ENCODE data around the gene SLC30A2. TPM values are rescaled to one million over a fixed set of nuclear protein-coding genes. Genes with fewer than 3 reads are reported as not detected.

Gene SLC30A2
- total and polyA plus RNA-seq, 4 experiments from 2014 or later: not detected

- POLR2A ChIA-PET (ENCODE audit: partially characterized antibody): no interaction called here
- DNase-seq: no peak
- H3K27me3 Mint-ChIP-seq: peaks cover 28 to 30% of the 10 kb centered on the region in 2 donors
- H3K9me3 ChIP-seq (ENCODE audit: control insufficient read depth in 1 of 2, low read length in 2 of 2): no peaks in the 10 kb centered on the region
- no peak overlapping the region for H3K27ac ChIP-seq (ENCODE audit: low read depth, low read length)
- H3K4me3 ChIP-seq (ENCODE audit: low read length in 2 of 2): no peak overlapping the region
- no peaks in the 10 kb centered on the region for H3K4me1 Mint-ChIP-seq
- CTCF ChIA-PET (ENCODE audit: partially characterized antibody): no interaction called here
- intact Hi-C loops (cut with micrococcal nuclease): no loop called here
- H3K4me1 ChIP-seq (ENCODE audit: insufficient read depth, low read length): no peaks in the 10 kb centered on the region
- H3K27me3 ChIP-seq (ENCODE audit: insufficient read depth, low read length): no peaks in the 10 kb centered on the region
- H3K9me3 Mint-ChIP-seq: no peaks in the 10 kb centered on the region
- no peak overlapping the region for H3K27ac Mint-ChIP-seq
- H3K36me3 Mint-ChIP-seq: no peaks in the 10 kb centered on the region
- no peaks in the 10 kb centered on the region for H3K36me3 ChIP-seq (ENCODE audit: insufficient read depth, low read length)
- no peak overlapping the region for H3K4me3 Mint-ChIP-seq
Observed at GRCh38 chr1:26057189-26057588, 11.3 kb upstream of the SLC30A2 start.

GRCh38 chr1:26055041-26055440 lies 9.1 kb upstream of the SLC30A2 start:
- intact Hi-C loops (cut with micrococcal nuclease): no loop called here
- Mint-ChIP-seq H3K27ac (no peak overlapping the region), H3K9me3 (no peaks in the 10 kb centered on the region), H3K4me3 (no peak overlapping the region), H3K4me1 (peaks cover 0 to 2% (median 0%) of the 10 kb centered on the region in 4 donors), H3K27me3 (peaks cover 33 to 35% of the 10 kb centered on the region in 2 donors), H3K36me3 (no peaks in the 10 kb centered on the region)
- H3K4me1 ChIP-seq (ENCODE audit: insufficient read depth, low read length): no peaks in the 10 kb centered on the region
- H3K4me3 ChIP-seq (ENCODE audit: low read length in 2 of 2): no peak overlapping the region
- POLR2A ChIA-PET (ENCODE audit: partially characterized antibody): no interaction called here
- H3K9me3 ChIP-seq (ENCODE audit: control insufficient read depth in 1 of 2, low read length in 2 of 2): no peaks in the 10 kb centered on the region
- CTCF ChIA-PET (ENCODE audit: partially characterized antibody): no interaction called here
- no peak overlapping the region for H3K27ac ChIP-seq (ENCODE audit: low read depth, low read length)
- H3K36me3 ChIP-seq (ENCODE audit: insufficient read depth, low read length): no peaks in the 10 kb centered on the region
- H3K27me3 ChIP-seq (ENCODE audit: insufficient read depth, low read length): no peaks in the 10 kb centered on the region
- DNase-seq: no peak

- no peak overlapping the region for H3K4me3 Mint-ChIP-seq
- H3K4me1 Mint-ChIP-seq: peaks cover 0 to 2% (median 0%) of the 10 kb centered on the region in 4 donors
- Histone ChIP-seq H3K36me3 (ENCODE audit: insufficient read depth, low read length) (no peaks in the 10 kb centered on the region), H3K4me1 (ENCODE audit: insufficient read depth, low read length) (no peaks in the 10 kb centered on the region), H3K27ac (ENCODE audit: low read depth, low read length) (no peak overlapping the region), H3K27me3 (ENCODE audit: insufficient read depth, low read length) (no peaks in the 10 kb centered on the region), H3K4me3 (ENCODE audit: low read length in 2 of 2) (no peak overlapping the region), H3K9me3 (ENCODE audit: control insufficient read depth in 1 of 2, low read length in 2 of 2) (no peaks in the 10 kb centered on the region)
- ChIA-PET CTCF (ENCODE audit: partially characterized antibody) (no interaction called here), POLR2A (ENCODE audit: partially characterized antibody) (no interaction called here)
- H3K27ac Mint-ChIP-seq: no peak overlapping the region
- H3K27me3 Mint-ChIP-seq: peaks cover 28 to 37% of the 10 kb centered on the region in 2 donors
- no peaks in the 10 kb centered on the region for H3K36me3 Mint-ChIP-seq
- no peak for DNase-seq
- intact Hi-C loops (cut with micrococcal nuclease): no loop called here
- no peaks in the 10 kb centered on the region for H3K9me3 Mint-ChIP-seq
Observed at GRCh38 chr1:26053718-26054560, 8.0 kb upstream of the SLC30A2 start.

GRCh38 chr1:26050248-26050640 lies 4.3 kb upstream of the SLC30A2 start:
- CTCF ChIA-PET (ENCODE audit: partially characterized antibody): interaction anchor here (0.7 kb wide), 1 partner anchor 22 kb away, joined by 3 read pairs; no protein-coding TSS in a partner anchor
- H3K4me3 ChIP-seq (ENCODE audit: low read length in 2 of 2): no peak overlapping the region
- H3K9me3 ChIP-seq (ENCODE audit: control insufficient read depth in 1 of 2, low read length in 2 of 2): no peaks in the 10 kb centered on the region
- Mint-ChIP-seq H3K4me3 (no peak overlapping the region), H3K27me3 (peaks cover 43 to 46% of the 10 kb centered on the region in 2 donors), H3K36me3 (no peaks in the 10 kb centered on the region), H3K4me1 (peaks cover 0 to 6% (median under 1%) of the 10 kb centered on the region in 4 donors), H3K27ac (no peak overlapping the region), H3K9me3 (no peaks in the 10 kb centered on the region)
- H3K27ac ChIP-seq (ENCODE audit: low read depth, low read length): no peak overlapping the region
- intact Hi-C loops (cut with micrococcal nuclease): no loop called here
- H3K4me1 ChIP-seq (ENCODE audit: insufficient read depth, low read length): no peaks in the 10 kb centered on the region
- H3K27me3 ChIP-seq (ENCODE audit: insufficient read depth, low read length): peaks cover 12% of the 10 kb centered on the region
- POLR2A ChIA-PET (ENCODE audit: partially characterized antibody): no interaction called here
- no peaks in the 10 kb centered on the region for H3K36me3 ChIP-seq (ENCODE audit: insufficient read depth, low read length)
- no peak for DNase-seq

GRCh38 chr1:26049531-26050247 lies 3.8 kb upstream of the SLC30A2 start:
- no peaks in the 10 kb centered on the region for H3K36me3 Mint-ChIP-seq
- peaks cover 47% of the 10 kb centered on the region in 2 donors for H3K27me3 Mint-ChIP-seq
- H3K4me3 Mint-ChIP-seq: no peak overlapping the region
- DNase-seq: no peak
- H3K4me1 Mint-ChIP-seq: peaks cover 0 to 11% (median under 1%) of the 10 kb centered on the region in 4 donors
- no peaks in the 10 kb centered on the region for H3K36me3 ChIP-seq (ENCODE audit: insufficient read depth, low read length)
- H3K9me3 Mint-ChIP-seq: no peaks in the 10 kb centered on the region
- no peak overlapping the region for H3K4me3 ChIP-seq (ENCODE audit: low read length in 2 of 2)
- no peak overlapping the region for H3K27ac ChIP-seq (ENCODE audit: low read depth, low read length)
- peaks cover 17% of the 10 kb centered on the region for H3K27me3 ChIP-seq (ENCODE audit: insufficient read depth, low read length)
- intact Hi-C loops (cut with micrococcal nuclease): no loop called here
- POLR2A ChIA-PET (ENCODE audit: partially characterized antibody): no interaction called here
- H3K4me1 ChIP-seq (ENCODE audit: insufficient read depth, low read length): no peaks in the 10 kb centered on the region
- no peak overlapping the region for H3K27ac Mint-ChIP-seq
- CTCF ChIA-PET (ENCODE audit: partially characterized antibody): no interaction called here
- no peaks in the 10 kb centered on the region for H3K9me3 ChIP-seq (ENCODE audit: control insufficient read depth in 1 of 2, low read length in 2 of 2)

GRCh38 chr1:26047278-26047874 lies 1.5 kb upstream of the SLC30A2 start:
- Mint-ChIP-seq H3K9me3 (no peaks in the 10 kb centered on the region), H3K27ac (no peak overlapping the region), H3K4me1 (peaks cover 0 to 11% (median under 1%) of the 10 kb centered on the region in 4 donors), H3K4me3 (no peak overlapping the region), H3K27me3 (peaks cover 51 to 58% of the 10 kb centered on the region in 2 donors), H3K36me3 (no peaks in the 10 kb centered on the region)
- CTCF ChIA-PET (ENCODE audit: partially characterized antibody): no interaction called here
- DNase-seq: no peak
- POLR2A ChIA-PET (ENCODE audit: partially characterized antibody): no interaction called here
- Histone ChIP-seq H3K4me1 (ENCODE audit: insufficient read depth, low read length) (no peaks in the 10 kb centered on the region), H3K27ac (ENCODE audit: low read depth, low read length) (no peak overlapping the region), H3K9me3 (ENCODE audit: control insufficient read depth in 1 of 2, low read length in 2 of 2) (no peaks in the 10 kb centered on the region), H3K27me3 (ENCODE audit: insufficient read depth, low read length) (peaks cover 20% of the 10 kb centered on the region), H3K4me3 (ENCODE audit: low read length in 2 of 2) (no peak overlapping the region), H3K36me3 (ENCODE audit: insufficient read depth, low read length) (no peaks in the 10 kb centered on the region)
- intact Hi-C loops (cut with micrococcal nuclease): no loop called here
